AG20443 (cell line): ENCODE data around the gene VASN.
A peak's percentile ranks its signal among the peaks of the same experiment; 100 is the strongest.

Experiments used
- DNase-seq: peaks from one replicate; pipeline ENCODE4 v3.0.0; 2012; ENCODE audit warnings: low spot score, mixed read lengths

The VASN gene

DNA sequence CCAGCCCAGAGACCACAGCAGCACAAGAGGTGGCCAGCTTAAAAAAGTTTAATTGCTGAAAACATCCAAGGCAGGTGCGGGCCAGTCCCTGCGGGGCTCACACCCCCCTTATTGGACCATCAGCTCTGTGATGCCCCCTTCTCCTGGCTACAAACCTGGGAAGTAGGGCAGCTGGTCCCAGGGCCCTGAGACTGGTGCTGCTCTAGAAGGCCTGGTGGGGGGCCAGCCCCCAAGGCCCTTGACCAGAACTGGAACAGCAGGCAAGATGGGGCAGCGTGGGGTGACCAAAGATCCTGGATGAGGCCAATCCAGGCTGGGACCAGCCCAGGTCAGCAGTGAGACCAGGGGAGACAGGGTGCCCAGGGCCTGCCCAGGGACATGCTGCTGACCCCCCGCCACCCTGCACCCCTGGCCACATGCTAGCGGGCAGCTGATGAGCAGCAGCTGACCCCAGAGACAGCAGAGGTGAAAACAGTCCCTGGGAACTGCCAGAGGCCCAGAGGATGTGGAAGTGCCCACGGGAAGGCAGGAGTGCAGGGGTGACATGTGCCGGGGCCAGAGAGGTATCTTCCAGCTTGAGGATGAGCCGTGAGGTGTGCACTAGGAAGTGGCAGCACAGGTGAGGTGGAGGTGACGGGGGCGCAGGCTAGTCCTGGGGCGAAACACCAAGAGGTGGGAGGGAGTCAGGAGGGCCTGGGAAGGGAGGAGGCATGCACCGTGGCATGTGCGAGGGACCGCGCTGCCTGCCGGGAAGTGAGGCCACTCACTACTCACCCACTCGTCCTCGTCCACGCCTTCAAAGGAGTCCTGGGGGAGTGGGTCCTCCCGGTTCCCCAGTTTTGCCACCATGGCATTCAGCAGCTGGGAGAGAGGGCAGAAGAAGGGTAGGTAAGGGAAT is 16.9 kb upstream of the VASN start:
- no peak for DNase-seq

- DNase-seq = no peak
Observed at GRCh38 chr16:4356820-4357219, 14.8 kb upstream of the VASN start.

DNA sequence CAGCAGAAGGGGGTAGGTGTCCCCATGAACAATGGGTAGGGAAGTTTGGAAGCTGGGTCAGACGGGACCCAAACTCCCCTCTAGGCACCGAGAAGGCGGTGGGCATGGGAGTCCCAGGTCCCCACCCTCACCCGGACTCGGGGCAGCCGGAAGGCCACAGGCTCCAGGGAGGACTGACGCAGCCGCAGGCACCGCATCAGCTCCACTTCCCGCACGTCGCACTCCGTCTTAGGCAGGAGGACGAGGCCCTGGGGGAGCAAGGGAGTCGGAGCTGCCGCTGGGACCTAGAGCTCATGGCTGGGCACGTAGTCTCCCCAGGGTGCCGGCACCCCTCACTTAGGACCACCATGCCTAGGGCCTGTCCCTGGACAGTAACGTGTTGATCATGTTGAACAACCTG is 13.4 kb upstream of the VASN start:
- no peak for DNase-seq

DNA sequence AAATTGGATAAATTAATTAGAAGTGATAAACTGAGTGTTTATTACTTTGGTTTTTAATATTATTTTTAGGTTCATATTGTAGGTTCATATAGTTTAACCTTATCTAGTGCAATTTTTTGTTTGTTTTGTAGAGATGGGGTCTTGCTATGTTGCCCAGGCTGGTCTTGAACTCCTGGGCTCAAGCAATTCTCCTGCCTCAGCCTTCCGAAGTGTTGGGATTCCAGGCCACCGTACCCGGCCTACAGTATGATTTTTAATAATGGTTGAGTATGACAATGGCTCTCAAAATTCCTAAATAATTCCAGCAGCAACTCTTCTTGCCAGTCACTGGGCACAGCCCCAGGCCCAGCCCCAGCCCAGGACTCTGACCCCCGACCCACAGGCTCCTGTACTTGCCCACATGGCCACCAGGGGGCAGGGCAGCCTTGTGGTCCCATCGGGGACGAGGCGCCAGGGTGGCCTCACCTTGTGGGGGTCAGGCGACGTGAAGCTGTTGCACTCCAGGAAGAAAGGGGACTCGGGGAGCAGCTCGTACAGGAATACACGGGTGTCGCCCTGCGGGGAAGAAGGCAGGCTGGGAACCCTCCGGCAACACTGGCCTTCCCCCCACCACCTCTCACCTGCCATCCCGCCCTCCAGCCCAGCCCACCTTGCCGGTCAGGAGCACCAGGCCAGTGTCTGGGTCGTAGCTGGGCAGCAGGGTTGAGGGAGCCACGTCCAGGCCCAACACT is 12.7 kb upstream of the VASN start:
- DNase-seq = peak; percentile 76

DNA sequence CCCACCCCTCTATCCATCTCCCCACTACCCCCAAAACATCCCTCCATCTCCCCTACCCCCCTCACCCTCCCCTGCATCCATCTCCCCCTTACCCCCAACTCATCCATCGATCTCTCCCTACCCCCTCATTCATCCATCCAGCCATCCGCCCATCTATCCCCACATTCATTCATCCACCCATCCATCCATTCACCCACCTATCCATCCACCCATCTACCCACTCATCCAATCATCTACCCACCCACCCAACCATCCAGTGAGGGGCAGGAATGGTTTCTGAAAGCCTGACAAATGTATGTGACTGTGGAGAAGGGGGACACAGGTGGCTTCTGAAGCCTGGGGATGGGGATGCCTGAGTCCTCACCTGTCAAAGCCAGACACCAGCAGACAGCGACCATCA is 11.7 kb upstream of the VASN start:
- no peak for DNase-seq

DNA sequence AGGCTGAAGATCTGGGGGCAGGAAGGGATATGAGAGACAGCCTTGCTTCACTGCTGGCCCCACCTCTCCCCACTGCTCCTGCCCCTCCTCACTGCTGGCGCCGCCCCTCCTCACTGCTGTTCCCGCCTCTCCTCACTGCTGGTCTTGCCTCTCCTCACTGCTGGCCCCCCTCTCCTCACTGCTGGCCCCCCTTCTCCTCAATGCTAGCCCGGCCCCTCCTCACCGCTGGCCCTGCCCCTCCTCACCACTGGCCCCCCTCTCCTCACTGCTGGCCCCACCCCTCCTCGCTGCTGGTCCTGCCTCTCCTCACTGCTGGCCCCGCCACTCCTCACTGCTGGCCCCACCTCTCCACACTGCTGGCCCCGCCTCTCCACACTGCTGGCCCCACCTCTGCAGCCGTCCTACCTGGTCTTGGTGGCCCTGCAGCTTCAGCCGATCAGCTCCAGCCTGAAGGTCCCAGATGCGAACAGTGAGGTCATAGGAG is 11.1 kb upstream of the VASN start:
- no peak for DNase-seq

DNA sequence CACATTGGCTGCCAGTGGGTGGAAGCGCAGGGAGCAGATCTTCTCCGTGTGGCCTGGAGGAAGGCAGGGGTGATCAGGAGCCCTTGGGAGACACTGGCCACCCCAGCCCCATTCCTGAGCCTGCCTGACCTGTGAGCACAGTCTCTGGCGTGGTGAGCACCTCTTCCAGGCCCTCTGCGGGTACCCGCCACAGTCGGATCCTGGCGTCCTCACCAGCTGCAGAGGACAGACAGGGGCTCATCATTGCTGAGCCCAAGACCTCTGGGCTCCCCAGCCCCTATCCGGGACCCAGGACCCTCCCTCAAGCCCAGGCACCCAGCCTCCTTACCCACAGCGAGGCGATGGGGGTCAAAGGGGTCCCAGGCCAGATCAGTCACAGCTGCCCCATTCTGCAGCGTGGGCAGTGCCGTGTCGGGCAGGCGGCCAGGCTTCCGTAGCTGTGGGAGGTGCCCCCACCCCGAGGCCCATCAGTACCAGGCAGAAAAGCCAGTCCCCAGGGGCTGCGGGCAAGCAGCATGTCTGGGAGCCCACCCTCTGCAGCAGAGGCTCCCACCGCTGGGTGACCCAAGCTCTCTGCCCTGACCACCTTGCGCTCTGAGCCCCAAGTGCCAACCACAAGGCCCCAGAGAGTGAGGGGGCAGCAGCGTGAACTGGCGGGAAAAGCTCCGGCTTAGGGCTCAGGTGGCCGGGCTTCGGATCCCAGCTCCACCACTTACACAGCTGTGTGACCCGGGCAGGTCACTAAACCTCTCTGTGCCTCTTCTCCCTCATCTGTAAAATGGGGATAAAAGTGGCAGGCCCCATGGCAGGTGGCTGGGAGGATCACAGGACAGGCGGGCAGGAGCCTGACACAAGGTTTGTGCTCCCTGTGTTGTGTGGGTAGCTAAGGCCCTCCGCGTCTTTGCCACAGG is 10.4 kb upstream of the VASN start:
- DNase-seq = no peak

GRCh38 chr16:4361944-4362311 is 9.7 kb upstream of the VASN start:
- DNase-seq = no peak

- DNase-seq = no peak
Observed at GRCh38 chr16:4362476-4363135, 9.0 kb upstream of the VASN start.

- no peak for DNase-seq
Observed at GRCh38 chr16:4364196-4365013, 7.2 kb upstream of the VASN start.

GRCh38 chr16:4365014-4365406 is 6.6 kb upstream of the VASN start:
- DNase-seq = no peak

DNA sequence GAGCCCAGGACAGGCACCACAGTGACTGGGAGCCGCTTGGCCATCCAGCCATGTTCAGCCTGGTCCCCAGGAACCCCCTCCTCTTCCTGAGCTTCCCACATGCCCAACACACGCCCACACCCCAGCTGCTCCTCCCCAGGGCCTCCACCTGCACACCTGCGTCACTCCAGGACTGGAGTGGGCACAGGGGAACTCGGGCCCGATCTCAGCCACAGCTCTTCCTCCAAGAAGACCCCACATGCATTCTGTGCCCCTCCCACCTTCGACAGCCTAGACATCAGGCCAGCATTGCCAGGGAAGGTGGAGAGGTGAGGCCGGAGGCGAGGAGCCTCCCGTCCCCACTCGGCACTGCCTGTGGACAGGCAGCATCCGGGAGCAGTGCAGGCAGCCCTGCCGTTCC is 6.0 kb upstream of the VASN start:
- DNase-seq = no peak

DNA sequence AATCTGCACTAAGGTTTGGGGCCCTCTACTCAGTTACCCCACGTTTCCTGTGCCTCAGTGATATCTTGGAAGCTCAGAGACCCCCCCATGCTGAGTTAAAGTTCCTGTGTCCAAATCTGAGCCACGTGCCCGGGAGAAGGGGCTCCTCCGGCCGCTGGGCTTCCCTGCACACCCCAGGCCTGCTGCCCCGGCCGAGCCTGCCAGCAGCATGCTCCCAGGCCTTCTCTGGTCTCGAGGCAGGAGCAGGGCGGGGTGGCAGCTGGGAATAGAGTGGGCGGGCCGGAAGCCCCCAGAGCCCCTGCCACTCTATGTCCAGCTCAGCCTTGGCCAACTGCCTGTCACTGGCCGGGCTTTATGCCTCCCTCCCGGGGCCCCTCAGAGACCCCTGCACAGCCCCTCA is 5.6 kb upstream of the VASN start:
- no peak for DNase-seq

- no peak for DNase-seq
Observed at GRCh38 chr16:4367393-4367856, 4.2 kb upstream of the VASN start.

GRCh38 chr16:4369007-4369733 is 2.5 kb upstream of the VASN start:
- peak; percentile 66 for DNase-seq

- no peak for DNase-seq
Observed at GRCh38 chr16:4370151-4370550, 1.5 kb upstream of the VASN start.

DNA sequence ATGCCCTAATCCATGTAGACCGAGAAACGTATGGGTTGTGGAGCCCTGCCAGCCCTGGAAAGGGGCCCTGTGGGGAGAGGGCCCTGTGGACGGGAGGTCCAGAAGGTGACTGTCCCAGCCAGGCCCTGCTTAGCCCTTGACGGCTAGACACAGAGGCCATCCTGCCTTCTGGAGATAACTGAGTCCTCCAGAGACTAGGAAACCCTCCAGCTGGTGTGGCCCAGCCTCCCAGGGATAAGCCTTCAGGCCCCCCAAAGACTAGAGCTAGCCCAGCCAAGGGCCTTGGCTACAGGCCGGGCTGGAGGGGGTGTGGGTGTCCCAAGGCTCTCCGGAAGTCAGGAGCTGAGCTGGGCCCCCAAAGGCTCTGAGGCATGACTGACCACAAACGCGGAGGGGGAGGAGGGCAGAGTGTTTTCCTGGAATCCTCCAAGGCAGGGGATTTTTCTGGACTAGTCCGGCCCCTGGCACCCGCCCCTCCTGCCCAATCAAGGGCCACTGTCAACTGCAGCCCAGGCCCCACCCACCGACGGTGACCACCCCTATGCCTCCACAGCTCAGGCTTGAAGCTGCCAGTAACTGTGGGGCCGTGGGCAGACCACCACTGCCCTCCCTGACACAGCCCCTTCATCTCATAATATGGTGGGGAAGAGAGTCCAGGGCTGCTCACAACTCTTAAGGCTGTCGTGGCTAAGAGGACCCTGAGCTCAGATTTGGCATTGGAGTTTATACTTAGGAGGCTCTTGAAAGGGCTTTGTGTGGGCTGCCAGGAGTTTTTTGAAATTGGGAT is 885 bp upstream of the VASN start:
- DNase-seq = peak; percentile 82

DNA sequence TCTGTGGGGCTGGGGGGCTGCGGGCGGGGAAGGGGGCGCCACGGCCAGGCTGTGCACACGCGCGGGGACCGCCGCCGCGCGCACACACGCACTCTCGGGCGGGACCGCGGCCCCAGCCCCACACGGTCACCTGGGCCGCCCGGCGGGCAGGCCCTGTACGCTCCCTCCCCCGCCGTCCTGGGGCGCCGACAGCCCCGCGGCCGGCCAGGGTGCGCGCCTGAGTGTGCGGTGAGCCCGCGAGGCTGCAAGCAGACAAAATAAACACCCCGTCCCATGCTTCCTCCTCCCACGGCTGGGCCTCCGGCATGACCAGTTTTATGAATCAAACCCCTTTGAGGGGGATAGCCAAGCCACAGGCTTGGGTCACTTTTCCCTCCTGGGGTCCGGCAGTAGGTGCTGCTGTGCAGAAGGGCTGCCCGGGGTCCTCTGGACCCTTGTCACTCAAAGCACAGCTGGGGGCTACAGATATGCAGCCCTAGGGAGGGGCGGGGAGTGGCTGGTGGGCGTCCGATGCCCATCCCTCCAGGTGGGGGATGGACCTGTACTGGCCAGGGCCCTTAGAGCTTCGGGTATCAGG is 441 bp downstream of the VASN start:
- DNase-seq = no peak
